Measurements from ENCODE around the gene FKBP15. TPM values are rescaled to one million over a fixed set of nuclear protein-coding genes. Genes with fewer than 3 reads are reported as not detected.
"Not testable (repeated sequence)": the region's sequence is repeated elsewhere in the genome, so short reads cannot be mapped to it uniquely, and the experiment has no call there.

FKBP15 gene
- total and polyA plus RNA-seq, 2 of the 8 experiments (the other 6 are each of a cell fraction or from before 2014, with no cell fraction given): 9.9 to 13.8 TPM

- H2AFZ ChIP-seq (ENCODE audit: low read length); H2BK20ac ChIP-seq (ENCODE audit: low read length); H3K9me3 ChIP-seq (ENCODE audit: insufficient read depth in 2 of 2, low read depth in 1 of 2, low read length in 1 of 2); FAIRE-seq; H3K18ac ChIP-seq (ENCODE audit: extremely low read depth, low read length); H3K27me3 ChIP-seq (replicated peaks in 1 of 4; ENCODE audit: control insufficient read depth in 3 of 4, extremely low read depth in 1 of 4, insufficient read depth in 3 of 4, low read length in 3 of 4); H2AK5ac ChIP-seq (ENCODE audit: low read depth, low read length); H2BK120ac ChIP-seq (replicated peaks; ENCODE audit: low read depth, low read length); H2BK15ac ChIP-seq (ENCODE audit: low read length); H4K8ac ChIP-seq (ENCODE audit: extremely low read depth, insufficient read depth, low read length); H2BK5ac ChIP-seq (ENCODE audit: low read depth, low read length); H3K56ac ChIP-seq (replicated peaks; ENCODE audit: insufficient read length, low read depth, low read length); H3K4ac ChIP-seq (replicated peaks; ENCODE audit: insufficient read length, low read depth, low read length); H4K5ac ChIP-seq (ENCODE audit: insufficient read length, low read depth, low read length); H3K4me1 ChIP-seq (replicated peaks in 1 of 4; ENCODE audit: control insufficient read depth in 3 of 4, insufficient read depth in 4 of 4, low read length in 3 of 4); H3K79me1 ChIP-seq (ENCODE audit: low read depth, low read length); H3K9ac ChIP-seq (replicated peaks in 1 of 4; ENCODE audit: extremely low read depth in 1 of 4, low read depth in 3 of 4, low read length in 3 of 4); POLR2A ChIA-PET (ENCODE audit: partially characterized antibody); H3K79me2 ChIP-seq (ENCODE audit: control insufficient read depth in 1 of 2, insufficient read depth in 2 of 2, low read length in 2 of 2); H3K27ac ChIP-seq (ENCODE audit: low read depth, low read length); H3K14ac ChIP-seq (ENCODE audit: insufficient read length); DNase-seq (ENCODE audit: low read depth in 1 of 2, low spot score in 2 of 2); H3K4me3 ChIP-seq (ENCODE audit: extremely low read depth in 1 of 4, insufficient read depth in 2 of 4, low read depth in 3 of 4, low read length in 4 of 4); H3K36me3 ChIP-seq (ENCODE audit: control insufficient read depth in 2 of 4, insufficient read depth in 4 of 4, low read length in 3 of 4); H4K20me1 ChIP-seq (replicated peaks in 1 of 2; ENCODE audit: control insufficient read depth in 1 of 2, insufficient read depth in 2 of 2, low read length in 2 of 2); H3K23me2 ChIP-seq (ENCODE audit: low read depth, low read length); H3K23ac ChIP-seq (ENCODE audit: insufficient read length); H4K91ac ChIP-seq (replicated peaks; ENCODE audit: insufficient read length, low read length); H3K4me2 ChIP-seq (ENCODE audit: insufficient read depth in 1 of 2, low read depth in 2 of 2, low read length in 2 of 2); H2BK12ac ChIP-seq (ENCODE audit: low read depth, low read length): not testable (repeated sequence)
- WGBS, 2 experiments (ENCODE audit: extremely low coverage in 1 of 2, insufficient coverage in 1 of 2, insufficient read length in 1 of 2, insufficient replicate concordance in 2 of 2, low coverage in 1 of 2, low lambda C conversion rate in 2 of 2, missing lambda C conversion rate in 1 of 2): no CpG with 5 or more reads among the region's 6 CpGs
- CTCF ChIA-PET (ENCODE audit: partially characterized antibody): interaction anchor here (0.6 kb wide), 1 partner anchor 159 kb away, joined by 3 read pairs; no protein-coding TSS in a partner anchor
Measured at GRCh38 chr9:113118829-113119228, 102.2 kb downstream of the FKBP15 start.

Other genes starting within 250 kb of the FKBP15 start
- gene ZNF883, start 209.1 kb downstream of the FKBP15 start, total RNA-seq (2021; fragmentation: NEBNext Ultra II Directional; extraction: Animal tissue kit (Norgen Biotek cat#: 25700)): 19.2 and 20.2 TPM in 2 replicates
- gene ZNF883, start 209.1 kb downstream of the FKBP15 start, polyA plus RNA-seq (2011; rRNA removed): 4.5 and 6.1 TPM in 2 replicates
- 4.4 and 5.1 TPM in 2 replicates for gene ZFP37, start 164.6 kb downstream of the FKBP15 start, total RNA-seq (2021; fragmentation: NEBNext Ultra II Directional; extraction: Animal tissue kit (Norgen Biotek cat#: 25700))
- 0.25 and 0.38 TPM in 2 replicates for gene ZFP37, start 164.6 kb downstream of the FKBP15 start, polyA plus RNA-seq (2011; rRNA removed)
- 1.5 and 2.0 TPM in 2 replicates for gene SLC31A2, start 70.3 kb downstream of the FKBP15 start, total RNA-seq (2021; fragmentation: NEBNext Ultra II Directional; extraction: Animal tissue kit (Norgen Biotek cat#: 25700))
- gene SLC31A2, start 70.3 kb downstream of the FKBP15 start, polyA plus RNA-seq (2011; rRNA removed): 2.3 and 2.9 TPM in 2 replicates
- gene SLC31A1, start 267 bp upstream of the FKBP15 start, total RNA-seq (2021; fragmentation: NEBNext Ultra II Directional; extraction: Animal tissue kit (Norgen Biotek cat#: 25700)): 40.7 and 40.8 TPM in 2 replicates
- 13.8 and 23.9 TPM in 2 replicates for gene SLC31A1, start 267 bp upstream of the FKBP15 start, polyA plus RNA-seq (2011; rRNA removed)
- gene CDC26, start 54.3 kb upstream of the FKBP15 start, total RNA-seq (2021; fragmentation: NEBNext Ultra II Directional; extraction: Animal tissue kit (Norgen Biotek cat#: 25700)): 41.9 and 42.8 TPM in 2 replicates
- 15.3 and 31.5 TPM in 2 replicates for gene CDC26, start 54.3 kb upstream of the FKBP15 start, polyA plus RNA-seq (2011; rRNA removed)
- 33.4 and 36.8 TPM in 2 replicates for gene PRPF4, start 54.4 kb upstream of the FKBP15 start, total RNA-seq (2021; fragmentation: NEBNext Ultra II Directional; extraction: Animal tissue kit (Norgen Biotek cat#: 25700))
- 13.6 and 15.2 TPM in 2 replicates for gene PRPF4, start 54.4 kb upstream of the FKBP15 start, polyA plus RNA-seq (2011; rRNA removed)
- gene RNF183, start 82.1 kb upstream of the FKBP15 start, total RNA-seq (2021; fragmentation: NEBNext Ultra II Directional; extraction: Animal tissue kit (Norgen Biotek cat#: 25700)): not detected in 2 replicates
- gene RNF183, start 82.1 kb upstream of the FKBP15 start, polyA plus RNA-seq (2011; rRNA removed): 0.15 and 0.41 TPM in 2 replicates
- gene WDR31, start 119.0 kb upstream of the FKBP15 start, total RNA-seq (2021; fragmentation: NEBNext Ultra II Directional; extraction: Animal tissue kit (Norgen Biotek cat#: 25700)): 0.28 and 0.40 TPM in 2 replicates
- 0.27 and 0.33 TPM in 2 replicates for gene WDR31, start 119.0 kb upstream of the FKBP15 start, polyA plus RNA-seq (2011; rRNA removed)
- gene BSPRY, start 128.3 kb upstream of the FKBP15 start, total RNA-seq (2021; fragmentation: NEBNext Ultra II Directional; extraction: Animal tissue kit (Norgen Biotek cat#: 25700)): 5.5 and 6.5 TPM in 2 replicates
- gene BSPRY, start 128.3 kb upstream of the FKBP15 start, polyA plus RNA-seq (2011; rRNA removed): 10.9 and 12.1 TPM in 2 replicates
- gene HDHD3, start 155.7 kb upstream of the FKBP15 start, total RNA-seq (2021; fragmentation: NEBNext Ultra II Directional; extraction: Animal tissue kit (Norgen Biotek cat#: 25700)): 10.4 and 12.1 TPM in 2 replicates
- gene HDHD3, start 155.7 kb upstream of the FKBP15 start, polyA plus RNA-seq (2011; rRNA removed): 25.3 and 26.9 TPM in 2 replicates
- 13.0 and 15.3 TPM in 2 replicates for gene ALAD, start 180.0 kb upstream of the FKBP15 start, total RNA-seq (2021; fragmentation: NEBNext Ultra II Directional; extraction: Animal tissue kit (Norgen Biotek cat#: 25700))
- 8.2 and 17.3 TPM in 2 replicates for gene ALAD, start 180.0 kb upstream of the FKBP15 start, polyA plus RNA-seq (2011; rRNA removed)
- gene POLE3, start 189.4 kb upstream of the FKBP15 start, total RNA-seq (2021; fragmentation: NEBNext Ultra II Directional; extraction: Animal tissue kit (Norgen Biotek cat#: 25700)): 49.1 and 52.7 TPM in 2 replicates
- 52.2 and 77.3 TPM in 2 replicates for gene POLE3, start 189.4 kb upstream of the FKBP15 start, polyA plus RNA-seq (2011; rRNA removed)
- gene C9orf43, start 189.5 kb upstream of the FKBP15 start, total RNA-seq (2021; fragmentation: NEBNext Ultra II Directional; extraction: Animal tissue kit (Norgen Biotek cat#: 25700)): 0.36 and 0.52 TPM in 2 replicates
- 0.35 and 0.44 TPM in 2 replicates for gene C9orf43, start 189.5 kb upstream of the FKBP15 start, polyA plus RNA-seq (2011; rRNA removed)
- gene RGS3, start 242.4 kb upstream of the FKBP15 start, total RNA-seq (2021; fragmentation: NEBNext Ultra II Directional; extraction: Animal tissue kit (Norgen Biotek cat#: 25700)): 18.2 TPM in 2 replicates
- gene RGS3, start 242.4 kb upstream of the FKBP15 start, polyA plus RNA-seq (2011; rRNA removed): 12.6 and 15.1 TPM in 2 replicates

All from H1 (cell line).